ENCODE data around the gene NRAP.

NRAP gene

DNA sequence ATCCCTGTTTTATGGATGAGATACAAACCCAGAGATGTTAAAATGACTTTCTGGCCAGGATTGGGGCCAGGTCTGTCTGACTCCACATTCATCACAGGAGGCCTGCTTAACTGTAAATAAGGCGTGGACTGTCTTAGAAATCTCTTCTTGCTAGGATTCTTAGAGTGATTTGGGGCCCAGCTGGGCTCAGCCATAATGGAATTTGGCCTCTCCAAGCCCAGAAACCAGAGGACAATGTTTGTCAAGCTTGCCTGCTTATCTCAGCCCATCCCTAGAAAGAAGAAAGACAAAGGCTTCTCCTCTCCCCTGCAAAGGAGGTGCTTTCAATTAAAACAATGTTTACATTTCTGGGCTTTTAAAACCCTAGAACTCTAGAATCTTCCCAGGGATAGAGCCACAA is 108.1 kb downstream of the NRAP start:
- no peak for FAIRE-seq

DNA sequence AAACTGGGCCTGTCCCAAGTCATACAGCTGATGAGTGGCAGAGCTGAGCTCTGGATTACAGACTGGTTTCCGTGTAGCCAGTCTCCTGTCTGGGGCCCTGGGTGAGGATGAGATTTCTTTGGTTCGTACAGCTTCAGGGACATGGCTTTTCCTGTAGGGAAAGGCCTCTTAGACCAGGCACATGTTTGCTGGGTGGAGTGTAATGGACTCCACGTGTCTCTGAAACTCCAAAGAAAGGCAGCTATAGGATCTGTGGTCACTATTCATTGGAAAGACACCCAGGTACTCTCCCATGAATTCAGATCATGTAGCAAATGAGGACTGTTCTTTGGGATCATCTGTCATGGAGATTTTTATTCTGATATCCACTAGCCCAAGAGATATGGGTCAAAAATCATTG is 108.6 kb downstream of the NRAP start:
- no peak for FAIRE-seq

DNA sequence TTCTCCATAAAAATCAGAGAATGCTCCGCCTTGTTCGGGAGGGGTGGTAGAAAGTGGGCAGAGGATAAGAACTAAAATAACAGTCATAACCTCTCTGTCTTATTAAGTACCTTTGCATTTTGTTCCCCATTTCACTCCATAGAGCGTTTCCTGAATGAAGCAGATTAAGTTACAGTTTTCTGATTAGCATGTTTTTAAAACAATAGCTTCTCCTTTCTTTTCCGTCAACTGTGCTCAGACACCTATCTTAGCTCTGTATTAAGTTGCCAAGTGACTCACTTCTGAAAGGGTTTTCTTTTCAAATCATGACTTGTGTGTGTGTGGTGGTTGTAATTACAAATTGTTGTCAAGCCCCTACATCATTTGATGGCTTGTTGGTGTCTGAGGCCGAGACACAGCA is 109.6 kb downstream of the NRAP start:
- FAIRE-seq: no peak

DNA sequence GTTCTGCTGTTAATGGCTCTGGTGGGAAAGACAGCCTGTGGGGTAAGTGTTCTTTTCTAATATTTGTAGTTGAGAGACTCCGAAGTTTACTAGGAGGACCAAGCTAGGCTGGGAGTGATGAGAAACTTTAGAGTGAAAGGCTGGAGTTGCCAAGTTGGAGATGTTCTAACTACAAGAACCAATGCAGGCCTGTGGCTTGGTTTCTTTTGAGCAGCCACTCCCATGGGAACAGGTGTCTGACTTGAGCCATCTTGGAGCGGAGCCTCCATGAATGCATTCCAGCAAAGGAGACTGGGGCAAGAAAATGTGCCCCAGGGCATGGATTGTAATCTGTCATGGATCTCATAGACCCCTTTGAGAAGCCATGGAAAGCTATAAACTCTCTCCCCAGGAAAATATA is 110.7 kb downstream of the NRAP start:
- FAIRE-seq: no peak

DNA sequence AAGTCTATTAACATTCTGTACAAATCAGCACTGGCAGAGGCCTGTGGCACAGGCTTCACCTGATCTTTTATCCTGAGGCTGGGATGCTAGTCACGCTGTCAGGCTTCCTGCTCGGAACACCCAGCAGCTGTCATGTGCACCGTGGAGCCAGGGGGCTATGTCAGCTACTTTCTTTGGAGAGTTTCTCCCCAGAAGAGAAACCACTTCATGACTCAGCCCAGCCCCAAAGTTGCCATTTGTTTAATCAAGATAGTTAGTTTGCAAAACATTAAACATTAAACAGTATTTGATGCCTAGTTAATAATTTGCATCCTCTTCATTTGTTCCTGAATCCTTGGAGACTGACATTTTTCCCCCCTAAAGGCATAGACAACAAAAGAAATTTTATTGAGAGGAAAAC is 111.1 kb downstream of the NRAP start, which contains the start of gene HABP2:
Gene HABP2 (plus strand): TSS at position 353 of the 400 bp plus-strand sequence. CDS start 69 bp downstream, outside the sequence.
- peak; percentile 17 for FAIRE-seq

DNA sequence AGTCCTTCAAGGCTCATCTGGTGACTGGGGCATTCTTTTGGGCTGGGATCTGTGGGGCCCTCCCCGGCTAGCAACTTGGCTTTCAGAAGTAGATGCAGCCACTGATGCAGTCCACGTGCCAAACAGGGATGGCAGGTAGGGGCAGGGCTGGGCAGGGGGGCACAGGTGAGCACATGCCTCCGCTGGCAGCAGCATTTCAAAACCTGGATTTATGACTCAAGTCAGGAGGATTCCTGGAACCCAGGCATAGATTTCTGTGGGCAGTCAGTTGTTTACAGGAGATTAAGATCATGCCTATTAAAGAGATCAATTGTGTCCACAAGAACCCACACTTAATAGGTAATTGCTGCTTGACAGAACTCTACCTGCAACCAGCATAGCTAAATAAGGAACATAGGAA is 111.8 kb downstream of the NRAP start:
- no peak for FAIRE-seq

DNA sequence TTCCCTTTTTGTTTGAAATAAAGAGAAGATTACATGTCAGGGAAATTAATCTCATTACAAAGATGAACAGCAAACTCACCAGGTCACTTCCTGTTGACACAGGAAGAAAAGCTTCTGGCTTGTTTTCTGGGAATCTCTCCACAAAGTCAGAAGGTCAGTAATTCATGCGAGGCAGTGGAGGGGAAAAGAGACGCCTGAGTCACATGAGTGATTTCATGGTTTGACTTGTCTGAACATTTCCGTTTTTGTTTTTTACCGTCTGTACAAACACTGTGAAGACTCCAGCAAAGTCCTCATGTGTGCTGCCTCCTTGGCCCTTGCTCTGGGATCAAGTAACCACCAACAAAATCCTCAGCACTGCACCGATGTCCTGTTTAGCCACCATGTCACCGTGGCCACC is 113.5 kb downstream of the NRAP start:
- FAIRE-seq: peak; percentile 79

DNA sequence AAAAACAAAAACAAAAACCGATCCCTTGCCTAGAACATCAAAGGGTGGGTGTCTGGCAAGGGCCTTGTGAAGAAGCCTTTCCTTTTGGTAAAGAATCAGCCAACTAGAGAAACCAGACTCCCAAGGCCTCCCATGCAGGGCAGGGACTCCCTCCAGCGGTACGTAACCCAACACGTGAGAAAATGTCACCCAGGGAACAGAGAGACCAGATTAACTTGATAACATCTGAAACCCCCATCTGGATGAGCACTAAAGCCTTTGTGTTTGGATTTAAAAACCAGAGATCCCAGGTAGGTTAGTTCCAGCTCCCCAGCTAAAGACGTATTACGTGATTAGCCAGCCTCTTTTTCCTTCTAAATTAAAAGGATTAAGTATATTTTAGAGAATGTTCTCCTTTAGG is 114.0 kb downstream of the NRAP start:
- no peak for FAIRE-seq

DNA sequence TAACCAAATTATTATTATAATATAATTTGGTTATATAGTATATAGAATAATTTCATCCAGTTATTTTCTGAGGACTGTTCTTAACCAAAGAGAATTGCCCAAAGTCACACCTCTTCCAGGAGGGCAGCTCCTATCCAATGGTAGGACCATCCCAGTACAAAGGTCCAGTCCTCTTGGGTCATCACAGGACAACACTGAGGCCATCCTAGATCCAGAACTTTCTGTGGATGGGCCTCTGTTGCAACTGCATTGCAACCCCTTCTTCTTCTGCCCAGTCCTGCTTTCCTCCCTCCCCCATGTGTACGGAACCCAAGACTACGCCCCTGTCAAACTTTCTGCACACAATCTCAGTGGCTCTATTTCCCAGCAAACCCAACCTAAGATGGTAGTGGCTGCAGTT is 116.4 kb downstream of the NRAP start:
- no peak for FAIRE-seq

DNA sequence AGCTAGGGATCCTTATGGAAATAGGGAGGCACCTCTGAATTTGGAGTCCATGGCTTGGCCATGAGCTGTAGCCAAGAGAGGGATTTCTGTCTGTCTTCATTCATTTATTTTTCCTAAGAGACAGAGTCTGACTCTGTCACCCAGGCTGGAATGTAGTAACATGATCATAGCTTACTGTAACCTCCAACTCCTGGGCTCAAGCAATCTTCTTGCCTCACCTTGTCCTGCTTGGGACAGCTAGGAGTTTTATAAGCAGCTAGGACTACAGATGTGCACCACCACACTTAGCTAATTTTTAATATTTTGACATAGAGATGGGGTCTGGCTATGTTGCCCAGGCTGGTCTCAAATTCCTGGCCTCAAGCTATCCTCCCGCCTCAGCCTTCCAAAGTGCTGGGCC is 119.4 kb downstream of the NRAP start:
- no peak for FAIRE-seq

DNA sequence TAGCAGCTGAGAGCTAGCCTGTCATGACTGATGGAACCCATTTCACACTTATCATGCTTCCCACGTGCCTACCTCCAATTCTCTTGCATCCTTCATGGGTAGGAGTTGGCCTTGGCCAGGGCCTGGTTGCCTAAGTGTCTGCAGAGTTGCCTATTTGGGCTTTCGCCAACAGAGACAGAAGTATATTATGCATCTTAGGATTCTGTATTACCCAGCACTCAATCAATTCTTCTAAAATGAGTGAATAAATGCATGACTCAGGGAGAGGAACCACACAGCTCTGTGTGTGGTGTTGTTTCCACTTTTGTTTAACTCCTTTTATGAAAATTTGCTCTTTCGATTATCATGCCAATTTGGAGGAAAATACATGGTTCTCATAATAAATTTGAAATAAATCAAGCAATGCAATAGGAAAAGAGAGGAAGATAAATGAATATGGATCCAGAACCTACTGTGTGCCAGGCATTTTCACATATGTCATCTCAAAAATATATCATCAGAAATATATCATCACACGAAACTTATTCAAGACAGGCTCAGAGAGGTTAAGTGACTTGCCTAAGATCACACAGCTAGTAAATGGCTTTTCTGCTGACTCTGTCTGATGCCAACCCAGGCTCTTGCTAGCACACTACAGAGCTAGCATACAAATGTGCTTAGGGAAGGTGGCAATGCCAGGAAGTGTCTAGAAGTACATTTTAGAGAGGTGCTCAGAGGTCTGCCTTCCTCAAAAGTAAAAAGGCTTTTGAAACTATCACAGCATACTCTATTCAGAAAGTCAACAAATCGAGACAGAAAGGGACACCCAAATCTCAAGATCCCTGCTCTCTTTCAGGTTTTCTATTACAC is 120.5 kb downstream of the NRAP start:
- no peak for FAIRE-seq

DNA sequence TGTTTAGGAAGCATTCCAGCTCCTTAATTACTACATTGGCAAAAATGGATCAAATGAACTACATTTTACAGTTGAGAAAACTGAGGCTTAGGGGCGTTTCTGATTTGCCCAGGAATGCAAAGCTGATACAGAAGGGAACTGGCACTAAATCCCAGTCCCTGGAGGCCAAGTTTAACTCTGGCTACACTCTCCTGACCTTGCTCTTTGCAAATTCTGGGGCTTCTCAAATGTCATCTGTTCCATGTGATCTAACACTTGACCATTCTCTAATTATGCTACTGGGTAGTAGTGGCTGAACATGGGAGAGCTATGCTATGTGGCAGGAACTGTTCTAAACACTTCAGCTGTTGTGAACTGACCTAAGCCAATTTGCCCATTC is 122.3 kb downstream of the NRAP start:
- no peak for FAIRE-seq

DNA sequence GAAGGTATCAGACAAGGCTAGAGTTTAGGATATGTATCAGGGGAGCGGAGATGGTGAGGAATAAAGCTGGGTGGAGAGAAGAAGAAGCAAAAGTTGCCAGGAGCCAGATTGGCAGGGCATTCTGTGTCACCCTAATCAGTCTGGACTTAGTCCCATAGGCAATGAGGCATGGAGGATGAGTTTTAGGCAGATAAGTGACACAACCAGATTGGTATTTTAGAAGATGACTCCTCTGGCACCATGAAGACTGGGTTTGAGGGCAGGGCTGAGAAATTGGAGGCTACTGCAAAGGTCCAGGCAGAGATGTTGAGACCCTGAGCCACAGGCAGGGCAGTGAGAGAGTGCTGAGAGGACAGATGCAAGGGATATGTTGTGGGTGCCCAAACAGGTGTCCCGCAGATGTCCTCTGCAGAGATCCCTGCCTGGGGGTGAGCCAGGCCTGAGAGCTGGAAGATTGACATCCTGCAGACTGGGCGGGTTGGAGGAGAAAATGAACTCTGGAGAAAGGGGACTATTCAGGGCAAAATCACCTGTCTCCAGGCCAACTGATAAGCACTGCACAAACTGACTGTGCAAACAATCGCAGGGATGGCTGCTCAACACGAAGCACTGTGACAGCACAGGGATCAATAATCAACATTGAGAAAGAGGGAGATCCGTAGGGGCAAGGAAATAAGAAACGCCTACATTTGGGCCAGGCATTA is 122.8 kb downstream of the NRAP start:
- peak; percentile 24 for FAIRE-seq

DNA sequence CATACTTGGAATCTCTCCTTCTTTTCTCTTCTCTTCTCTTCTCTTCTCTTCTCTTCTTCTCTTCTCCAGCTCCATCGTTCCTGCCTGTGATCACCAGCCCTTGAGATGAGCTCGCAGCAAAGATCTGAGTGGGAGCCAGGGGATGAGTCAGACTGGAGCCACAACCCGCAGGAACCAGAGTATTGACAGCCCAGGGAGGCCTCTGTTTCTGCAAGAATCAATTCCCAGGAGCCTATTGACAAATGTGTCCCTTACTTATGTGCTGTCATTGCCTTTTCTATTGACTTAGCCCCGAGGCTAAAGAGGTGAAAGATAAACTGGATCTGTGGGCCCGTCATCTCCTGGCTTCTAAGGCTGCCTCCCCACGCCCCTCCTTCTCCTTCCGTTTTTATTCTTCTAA is 124.1 kb downstream of the NRAP start:
- no peak for FAIRE-seq

All from islet of Langerhans (tissue), 1 donor.